HCT116 (cell line): ENCODE data around the gene FNDC11. TPM values are rescaled to one million over a fixed set of nuclear protein-coding genes. Genes with fewer than 3 reads are reported as not detected.

ENCODE experiments used
- ATAC-seq: fragments of 200-7000 bp; cut with Tn5 transposase; 2 replicates; pipeline ENCODE4 v1.9.1; 2020; ENCODE audit warnings: mild to moderate bottlenecking, moderate library complexity
- BruUV-seq: library from RNA; stranded (reverse); fragments of 400-500 nt; replicated peaks from 2 replicates; lab custom pipeline; 2021; lab: Mats Ljungman, UMichigan
- CTCF ChIA-PET: fragments of 300-600 bp; sonication (Branson Sonifier 250); formaldehyde crosslinking; loops from one replicate; lab custom pipeline; 2021; ENCODE audit warnings: antibody characterized with exemption; lab: Charles Lee
- POLR2A ChIA-PET: fragments of 300-600, 350-600 bp; sonication (Branson Sonifier 250); formaldehyde crosslinking; loops from one replicate; lab custom pipeline; 2021; ENCODE audit warnings: antibody characterized with exemption; lab: Charles Lee
- RAD21 ChIA-PET, 2 experiments: fragments of 300-600 bp; sonication (Branson Sonifier 250); formaldehyde crosslinking; loops; one replicate each; lab custom pipeline; 2023; ENCODE audit warnings: low total read pairs in 2 of 2; ENCODE audit not compliant: uncharacterized antibody in 2 of 2, unreplicated experiment in 2 of 2, low non-redundant PET in 1 of 2; lab: Charles Lee
- DNase-seq: peaks from one replicate; pipeline ENCODE4 v3.0.0-alpha.2; 2010; ENCODE audit warnings: low read depth, low spot score
- H2AFZ ChIP-seq: fragments of 200-600 bp; shearing (Covaris generic), sonication (generic); 2 replicates; pipeline ENCODE4 v1.6.1; 2017; ENCODE audit warnings: low read depth, mixed run types, mixed read lengths, antibody characterized with exemption, low read length; ENCODE audit not compliant: poor library complexity, severe bottlenecking
- H3K27ac ChIP-seq: 2 replicates; pipeline ENCODE4 v1.5.1; 2012; ENCODE audit warnings: low read depth, low read length
- H3K27me3 ChIP-seq: fragments of 200-600 bp; sonication (generic); 2 replicates; pipeline ENCODE4 v1.6.1; 2016; ENCODE audit warnings: mixed run types, low read length, mixed read lengths; ENCODE audit not compliant: insufficient read depth
- H3K36me3 ChIP-seq, 2 experiments: fragments of 200-500 bp in 1 of 2; fragments of 200-600 bp in 1 of 2; sonication (Bioruptor generic) in 1 of 2; sonication (generic) in 1 of 2; 2 replicates each; pipeline versions ENCODE4 v1.5.1 to v1.6.1; 2014 to 2016; ENCODE audit warnings: low read length in 2 of 2, inconsistent platforms in 1 of 2, mixed read lengths in 1 of 2, mixed run types in 1 of 2; ENCODE audit not compliant: insufficient read depth in 2 of 2, control insufficient read depth in 1 of 2
- H3K4me1 ChIP-seq, 2 experiments: fragments of 200-600 bp in 1 of 2; sonication (generic) in 1 of 2; 2 replicates each; pipeline versions ENCODE4 v1.5.1 to v1.6.1; 2012 to 2017; ENCODE audit warnings: low read length in 2 of 2, inconsistent platforms in 1 of 2, mild to moderate bottlenecking in 1 of 2, mixed read lengths in 1 of 2, mixed run types in 1 of 2, moderate library complexity in 1 of 2; ENCODE audit not compliant: insufficient read depth in 2 of 2, control insufficient read depth in 1 of 2
- H3K4me2 ChIP-seq: fragments of 200-600 bp; sonication (generic); 2 replicates; pipeline ENCODE4 v1.6.1; 2017; ENCODE audit warnings: mixed run types, low read length, mixed read lengths
- H3K4me3 ChIP-seq, 2 experiments: fragments of 200-600 bp in 1 of 2; sonication (generic) in 1 of 2; replicated peaks in 1 of 2; 2 replicates each; pipeline ENCODE4 v1.5.1; 2011 to 2016; ENCODE audit warnings: low read length in 2 of 2, control low read depth in 1 of 2, low read depth in 1 of 2, mild to moderate bottlenecking in 1 of 2, mixed read lengths in 1 of 2, mixed run types in 1 of 2
- H3K79me2 ChIP-seq: fragments of 200-600 bp; sonication (generic); 2 replicates; pipeline ENCODE4 v1.6.1; 2017; ENCODE audit warnings: mild to moderate bottlenecking, mixed run types, low read length, moderate library complexity, mixed read lengths; ENCODE audit not compliant: insufficient read depth
- H3K9ac ChIP-seq: fragments of 200-600 bp; sonication (generic); 2 replicates; pipeline ENCODE4 v1.6.1; 2016; ENCODE audit warnings: low read length, mixed read lengths
- H3K9me2 ChIP-seq: fragments of 200-600 bp; sonication (generic), shearing (Covaris generic); 2 replicates; pipeline ENCODE4 v1.6.1; 2017; ENCODE audit warnings: mixed run types, mild to moderate bottlenecking, moderate library complexity; ENCODE audit not compliant: insufficient read depth
- H3K9me3 ChIP-seq, 2 experiments: fragments of 200-500 bp in 1 of 2; fragments of 200-600 bp in 1 of 2; sonication (Bioruptor generic) in 1 of 2; sonication (generic) in 1 of 2; 2 replicates each; pipeline ENCODE4 v1.6.1; 2014 to 2017; ENCODE audit warnings: low read length in 2 of 2, mixed read lengths in 2 of 2, inconsistent platforms in 1 of 2, low read depth in 1 of 2, mild to moderate bottlenecking in 1 of 2, mixed run types in 1 of 2, moderate library complexity in 1 of 2; ENCODE audit not compliant: control insufficient read depth in 1 of 2, insufficient read depth in 1 of 2
- H4K20me1 ChIP-seq: fragments of 200-600 bp; sonication (generic), shearing (Covaris generic); 2 replicates; pipeline ENCODE4 v1.6.1; 2017; ENCODE audit warnings: mixed run types, mild to moderate bottlenecking, moderate library complexity; ENCODE audit not compliant: insufficient read depth
- CBX3 ChIP-seq: IDR thresholded peaks from 2 replicates; pipeline ENCODE4 v1.6.1; 2012; ENCODE audit warnings: low read depth
- POLR2AphosphoS5 ChIP-seq: IDR thresholded peaks from 2 replicates; pipeline ENCODE4 v1.6.1; 2011; ENCODE audit warnings: mild to moderate bottlenecking, low read depth, low read length, moderate library complexity
- intact Hi-C: fragments of 100-400 bp; cut with micrococcal nuclease; formaldehyde crosslinking; loops from 2 replicates; pipeline ENCODE4 v1.10.0; 2022
- total RNA-seq: library from RNA; stranded (reverse); gene quantifications from one replicate; pipeline ENCODE4 v1.2.1, GENCODE V29; 2021; ENCODE audit not compliant: unreplicated experiment
- TF ChIP-seq, protein P1 (sequence below), 3 experiments: fragments of 200-600 bp in 1 of 3; sonication (generic) in 1 of 3; IDR thresholded peaks in 2 of 3; conservative IDR thresholded peaks in 1 of 3; 2 replicates each; pipeline ENCODE4 v1.5.1; 2012 to 2017; ENCODE audit warnings: low read depth in 2 of 3, low read length in 2 of 3, antibody characterized with exemption in 1 of 3, borderline replicate concordance in 1 of 3, control low read depth in 1 of 3, mild to moderate bottlenecking in 1 of 3, mixed read lengths in 1 of 3, mixed run types in 1 of 3, moderate library complexity in 1 of 3; ENCODE audit not compliant: insufficient read depth in 1 of 3
- TF ChIP-seq, protein P2 (sequence below): IDR thresholded peaks from 2 replicates; pipeline ENCODE4 v1.6.1; 2012

The FNDC11 gene
- total RNA-seq, 1 experiment from 2014 or later = 5.5 TPM

DNA sequence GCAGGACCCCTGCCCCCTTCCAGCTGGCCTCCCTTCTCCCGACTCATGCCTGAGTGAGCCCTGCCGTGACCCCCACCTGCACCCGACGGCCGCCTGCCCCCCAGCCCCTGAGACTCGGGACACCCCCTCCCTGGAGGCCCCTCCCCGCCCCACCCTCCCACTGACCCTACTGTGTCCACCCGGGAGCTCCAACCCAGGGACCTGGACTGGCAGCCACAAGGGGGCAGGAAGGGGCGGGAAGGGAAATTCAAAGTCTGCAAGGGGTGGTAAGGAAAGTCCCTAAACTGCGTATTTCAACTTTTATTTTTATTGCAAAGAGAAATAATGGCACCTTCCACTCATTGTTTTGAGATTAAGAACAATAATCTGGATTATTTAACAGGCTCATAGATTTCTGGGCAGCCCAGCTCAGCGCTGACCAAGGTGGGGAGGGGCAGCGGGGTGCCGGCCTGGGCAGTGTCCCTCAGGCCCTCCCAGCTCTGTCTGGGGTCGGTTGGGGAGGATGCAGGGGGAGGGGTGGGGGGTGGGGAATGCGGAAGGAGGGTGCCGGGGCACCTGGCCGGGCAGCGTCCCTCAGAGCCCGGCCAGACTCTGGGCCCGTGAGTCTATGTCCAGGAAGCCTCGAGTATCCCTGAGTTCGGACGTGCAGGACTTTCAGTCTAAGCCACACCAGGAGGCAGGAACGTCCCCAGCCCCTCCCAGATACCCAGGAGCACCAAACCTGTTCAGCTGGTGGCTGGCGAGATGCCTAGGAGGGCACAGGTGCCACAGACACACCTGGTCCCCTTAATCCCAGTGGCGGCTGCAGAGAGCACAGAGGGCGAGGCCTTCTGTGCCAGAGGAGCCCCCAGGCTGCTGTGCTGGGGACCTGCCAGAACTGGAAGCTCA lies 15.5 kb upstream of the FNDC11 start:
- H2AFZ ChIP-seq = no peak overlapping the region

More for the DNA sequence above, 15.5 kb upstream of the FNDC11 start:
- DNase-seq = no peak
- TF ChIP-seq, protein P1, sequence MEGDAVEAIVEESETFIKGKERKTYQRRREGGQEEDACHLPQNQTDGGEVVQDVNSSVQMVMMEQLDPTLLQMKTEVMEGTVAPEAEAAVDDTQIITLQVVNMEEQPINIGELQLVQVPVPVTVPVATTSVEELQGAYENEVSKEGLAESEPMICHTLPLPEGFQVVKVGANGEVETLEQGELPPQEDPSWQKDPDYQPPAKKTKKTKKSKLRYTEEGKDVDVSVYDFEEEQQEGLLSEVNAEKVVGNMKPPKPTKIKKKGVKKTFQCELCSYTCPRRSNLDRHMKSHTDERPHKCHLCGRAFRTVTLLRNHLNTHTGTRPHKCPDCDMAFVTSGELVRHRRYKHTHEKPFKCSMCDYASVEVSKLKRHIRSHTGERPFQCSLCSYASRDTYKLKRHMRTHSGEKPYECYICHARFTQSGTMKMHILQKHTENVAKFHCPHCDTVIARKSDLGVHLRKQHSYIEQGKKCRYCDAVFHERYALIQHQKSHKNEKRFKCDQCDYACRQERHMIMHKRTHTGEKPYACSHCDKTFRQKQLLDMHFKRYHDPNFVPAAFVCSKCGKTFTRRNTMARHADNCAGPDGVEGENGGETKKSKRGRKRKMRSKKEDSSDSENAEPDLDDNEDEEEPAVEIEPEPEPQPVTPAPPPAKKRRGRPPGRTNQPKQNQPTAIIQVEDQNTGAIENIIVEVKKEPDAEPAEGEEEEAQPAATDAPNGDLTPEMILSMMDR (IDR thresholded peaks at IDR 0.05 in 2 of 3, conservative IDR thresholded peaks at IDR 0.05 in 1 of 3; ENCODE audit: borderline replicate concordance in 1 of 3, insufficient read depth in 1 of 3, low read depth in 2 of 3, low read length in 2 of 3) = peak in 1 of 3 experiments; percentile 31; a peak in 1 of 6 replicates
- peak; percentile 50; the same call in 1 of the 2 replicates for TF ChIP-seq POLR2AphosphoS5
- TF ChIP-seq, protein P2, sequence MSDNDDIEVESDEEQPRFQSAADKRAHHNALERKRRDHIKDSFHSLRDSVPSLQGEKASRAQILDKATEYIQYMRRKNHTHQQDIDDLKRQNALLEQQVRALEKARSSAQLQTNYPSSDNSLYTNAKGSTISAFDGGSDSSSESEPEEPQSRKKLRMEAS = no peak
- no peak for TF ChIP-seq CBX3
- TF ChIP-seq, all 23 proteins: peak for 2
- BruUV-seq = no TSS peak
- H3K4me1 ChIP-seq = peaks cover 47 to 94% of the 10 kb centered on the region in 2 experiments
- peak overlapping the region; percentile 99 for H3K4me2 ChIP-seq
- no peaks in the 10 kb centered on the region for H3K27me3 ChIP-seq
- no peaks in the 10 kb centered on the region for H4K20me1 ChIP-seq
- no peaks in the 10 kb centered on the region for H3K79me2 ChIP-seq
- ATAC-seq = peak; percentile 26
- H3K9me2 ChIP-seq = no peaks in the 10 kb centered on the region
- H3K4me3 ChIP-seq = peak overlapping the region; percentile 67
- ChIA-PET POLR2A (interaction anchor here (1.0 to 3.3 kb wide), 10 partner anchors 15 to 442 kb away, joined by 3 to 9 read pairs (median 4); partner anchors contain the start of genes PPDPF and TNFRSF6B), RAD21 (interaction anchor here (0.6 to 2.0 kb wide), 18 partner anchors 9 to 538 kb away, joined by 3 to 8 read pairs (median 4); partner anchors contain the start of genes LIME1 (in 1 of the 2), PPDPF (in 1 of the 2) and TPD52L2 (in 1 of the 2)), CTCF (interaction anchor here (0.6 to 3.3 kb wide), 29 partner anchors 10 to 701 kb away, joined by 3 to 30 read pairs (median 4); partner anchors contain the start of genes ARFRP1, HELZ2, PPDPF and PRPF6)
- no peaks in the 10 kb centered on the region for H3K9me3 ChIP-seq
- intact Hi-C loops = loop anchor here (2.0 to 10.0 kb wide), 8 partner anchors 34 to 436 kb away; partner anchors contain the start of genes GMEB2, TNFRSF6B and TPD52L2
- H3K9ac ChIP-seq = peak overlapping the region; percentile 76
- H3K27ac ChIP-seq = peak overlapping the region; percentile 97
- H3K36me3 ChIP-seq = no peaks in the 10 kb centered on the region
